SK-N-SH (cell line): ENCODE measurements around the gene KRT27.

Source experiments
- CHD2 ChIP-seq: fragments of 150-350 bp; IDR thresholded peaks from 2 replicates; pipeline ENCODE4 v1.6.1; 2018; ENCODE audit warnings: low read length; ENCODE audit not compliant: partially characterized antibody
- EP300 ChIP-seq, 2 experiments: IDR thresholded peaks; 2 replicates each; pipeline versions ENCODE4 v1.4.0 to v1.6.1; 2012; ENCODE audit warnings: borderline replicate concordance in 1 of 2, low read depth in 1 of 2, low read length in 1 of 2
- POLR2AphosphoS5 ChIP-seq: IDR thresholded peaks from 2 replicates; pipeline ENCODE4 v1.6.1; 2012; ENCODE audit warnings: low read depth, low read length
- SIN3A ChIP-seq: IDR thresholded peaks from 2 replicates; pipeline ENCODE4 v1.6.1; 2012; ENCODE audit warnings: low read depth, mild to moderate bottlenecking, low read length, moderate library complexity, borderline replicate concordance
- TAF1 ChIP-seq: IDR thresholded peaks from 2 replicates; pipeline ENCODE4 v1.6.1; 2012; ENCODE audit warnings: low read depth, mild to moderate bottlenecking, low read length, moderate library complexity, borderline replicate concordance
- TF ChIP-seq, protein P1 (sequence below): fragments of 200-600 bp; sonication (generic); IDR thresholded peaks from 2 replicates; pipeline ENCODE4 v1.6.1; 2017; ENCODE audit warnings: antibody characterized with exemption, mild to moderate bottlenecking, moderate library complexity
- TF ChIP-seq, protein P2 (sequence below): IDR thresholded peaks from 2 replicates; pipeline ENCODE4 v1.4.0; 2012; ENCODE audit warnings: low read depth
- TF ChIP-seq, protein P3 (sequence below): IDR thresholded peaks from 2 replicates; pipeline ENCODE4 v1.6.1; 2012; ENCODE audit warnings: mild to moderate bottlenecking, low read depth, low read length, moderate library complexity

- TF ChIP-seq, protein P1, sequence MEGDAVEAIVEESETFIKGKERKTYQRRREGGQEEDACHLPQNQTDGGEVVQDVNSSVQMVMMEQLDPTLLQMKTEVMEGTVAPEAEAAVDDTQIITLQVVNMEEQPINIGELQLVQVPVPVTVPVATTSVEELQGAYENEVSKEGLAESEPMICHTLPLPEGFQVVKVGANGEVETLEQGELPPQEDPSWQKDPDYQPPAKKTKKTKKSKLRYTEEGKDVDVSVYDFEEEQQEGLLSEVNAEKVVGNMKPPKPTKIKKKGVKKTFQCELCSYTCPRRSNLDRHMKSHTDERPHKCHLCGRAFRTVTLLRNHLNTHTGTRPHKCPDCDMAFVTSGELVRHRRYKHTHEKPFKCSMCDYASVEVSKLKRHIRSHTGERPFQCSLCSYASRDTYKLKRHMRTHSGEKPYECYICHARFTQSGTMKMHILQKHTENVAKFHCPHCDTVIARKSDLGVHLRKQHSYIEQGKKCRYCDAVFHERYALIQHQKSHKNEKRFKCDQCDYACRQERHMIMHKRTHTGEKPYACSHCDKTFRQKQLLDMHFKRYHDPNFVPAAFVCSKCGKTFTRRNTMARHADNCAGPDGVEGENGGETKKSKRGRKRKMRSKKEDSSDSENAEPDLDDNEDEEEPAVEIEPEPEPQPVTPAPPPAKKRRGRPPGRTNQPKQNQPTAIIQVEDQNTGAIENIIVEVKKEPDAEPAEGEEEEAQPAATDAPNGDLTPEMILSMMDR, result no peak
- TF ChIP-seq, protein P2, sequence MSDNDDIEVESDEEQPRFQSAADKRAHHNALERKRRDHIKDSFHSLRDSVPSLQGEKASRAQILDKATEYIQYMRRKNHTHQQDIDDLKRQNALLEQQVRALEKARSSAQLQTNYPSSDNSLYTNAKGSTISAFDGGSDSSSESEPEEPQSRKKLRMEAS, result no peak
- TF ChIP-seq POLR2AphosphoS5, result no peak
- TF ChIP-seq TAF1, result no peak
- TF ChIP-seq EP300 (IDR thresholded peaks at IDR 0.05; ENCODE audit: borderline replicate concordance in 1 of 2, low read depth in 1 of 2, low read length in 1 of 2), result no peak
- no peak for TF ChIP-seq CHD2
- TF ChIP-seq, protein P3, sequence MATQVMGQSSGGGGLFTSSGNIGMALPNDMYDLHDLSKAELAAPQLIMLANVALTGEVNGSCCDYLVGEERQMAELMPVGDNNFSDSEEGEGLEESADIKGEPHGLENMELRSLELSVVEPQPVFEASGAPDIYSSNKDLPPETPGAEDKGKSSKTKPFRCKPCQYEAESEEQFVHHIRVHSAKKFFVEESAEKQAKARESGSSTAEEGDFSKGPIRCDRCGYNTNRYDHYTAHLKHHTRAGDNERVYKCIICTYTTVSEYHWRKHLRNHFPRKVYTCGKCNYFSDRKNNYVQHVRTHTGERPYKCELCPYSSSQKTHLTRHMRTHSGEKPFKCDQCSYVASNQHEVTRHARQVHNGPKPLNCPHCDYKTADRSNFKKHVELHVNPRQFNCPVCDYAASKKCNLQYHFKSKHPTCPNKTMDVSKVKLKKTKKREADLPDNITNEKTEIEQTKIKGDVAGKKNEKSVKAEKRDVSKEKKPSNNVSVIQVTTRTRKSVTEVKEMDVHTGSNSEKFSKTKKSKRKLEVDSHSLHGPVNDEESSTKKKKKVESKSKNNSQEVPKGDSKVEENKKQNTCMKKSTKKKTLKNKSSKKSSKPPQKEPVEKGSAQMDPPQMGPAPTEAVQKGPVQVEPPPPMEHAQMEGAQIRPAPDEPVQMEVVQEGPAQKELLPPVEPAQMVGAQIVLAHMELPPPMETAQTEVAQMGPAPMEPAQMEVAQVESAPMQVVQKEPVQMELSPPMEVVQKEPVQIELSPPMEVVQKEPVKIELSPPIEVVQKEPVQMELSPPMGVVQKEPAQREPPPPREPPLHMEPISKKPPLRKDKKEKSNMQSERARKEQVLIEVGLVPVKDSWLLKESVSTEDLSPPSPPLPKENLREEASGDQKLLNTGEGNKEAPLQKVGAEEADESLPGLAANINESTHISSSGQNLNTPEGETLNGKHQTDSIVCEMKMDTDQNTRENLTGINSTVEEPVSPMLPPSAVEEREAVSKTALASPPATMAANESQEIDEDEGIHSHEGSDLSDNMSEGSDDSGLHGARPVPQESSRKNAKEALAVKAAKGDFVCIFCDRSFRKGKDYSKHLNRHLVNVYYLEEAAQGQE, result no peak
- no peak for TF ChIP-seq SIN3A
Measured at GRCh38 chr17:40796846-40797245, 14.5 kb upstream of the KRT27 start.
